H1 (cell line): Measurements from ENCODE around the gene RAD23A. TPM values are rescaled to one million over a fixed set of nuclear protein-coding genes. Genes with fewer than 3 reads are reported as not detected.

Experiments
- CTCF ChIA-PET: fragments of 300-600 bp; sonication (Branson Sonifier 250); formaldehyde crosslinking; loops from one replicate; lab custom pipeline; 2021; ENCODE audit not compliant: partially characterized antibody; lab: Charles Lee
- POLR2A ChIA-PET: fragments of 300-600 bp; sonication (Branson Sonifier 250); formaldehyde crosslinking; loops from one replicate; lab custom pipeline; 2021; ENCODE audit warnings: inconsistent platforms; ENCODE audit not compliant: partially characterized antibody; lab: Charles Lee
- DNase-seq, 2 experiments: peaks; one replicate each; pipeline versions ENCODE4 v3.0.0 to v3.0.0-alpha.2; 2010 to 2022; ENCODE audit warnings: low spot score in 2 of 2, low read depth in 1 of 2, mixed read lengths in 1 of 2
- FAIRE-seq: peaks from 2 replicates; lab custom pipeline; 2011; peaks lifted over from hg19 to GRCh38; lab: Jason Lieb, UNC
- H2AFZ ChIP-seq: 2 replicates; pipeline ENCODE4 v1.8.1; 2012; ENCODE audit warnings: low read length, inconsistent platforms
- H2AK5ac ChIP-seq: 2 replicates; pipeline ENCODE4 v1.6.1; 2013; ENCODE audit warnings: low read depth, low read length
- H2BK120ac ChIP-seq: replicated peaks from 2 replicates; pipeline ENCODE3; 2013; ENCODE audit warnings: low read depth, low read length, inconsistent platforms
- H2BK12ac ChIP-seq: 2 replicates; pipeline ENCODE4 v1.6.1; 2013; ENCODE audit warnings: low read depth, low read length
- H2BK15ac ChIP-seq: 2 replicates; pipeline ENCODE4 v1.6.1; 2013; ENCODE audit warnings: low read length
- H2BK20ac ChIP-seq: 2 replicates; pipeline ENCODE4 v1.6.1; 2013; ENCODE audit warnings: low read length
- H2BK5ac ChIP-seq: 2 replicates; pipeline ENCODE4 v1.6.1; 2013; ENCODE audit warnings: low read depth, low read length
- H3K14ac ChIP-seq: 2 replicates; pipeline ENCODE4 v1.6.1; 2013; ENCODE audit warnings: inconsistent platforms; ENCODE audit not compliant: insufficient read length
- H3K18ac ChIP-seq: 2 replicates; pipeline ENCODE4 v1.6.1; 2013; ENCODE audit warnings: low read length; ENCODE audit errors: extremely low read depth
- H3K23ac ChIP-seq: 2 replicates; pipeline ENCODE4 v1.6.1; 2013; ENCODE audit warnings: inconsistent platforms; ENCODE audit not compliant: insufficient read length
- H3K23me2 ChIP-seq: 2 replicates; pipeline ENCODE4 v1.6.1; 2013; ENCODE audit warnings: low read depth, low read length
- H3K27ac ChIP-seq: 2 replicates; pipeline ENCODE4 v1.6.1; 2011; ENCODE audit warnings: low read depth, low read length, inconsistent platforms
- H3K27me3 ChIP-seq, 4 experiments: replicated peaks in 1 of 4; 1 replicate in 1 of 4; 2 replicates in 3 of 4; pipeline versions ENCODE4 v1.6.1 to v1.8.1; 2011 to 2013; ENCODE audit warnings: low read length in 3 of 4, mild to moderate bottlenecking in 3 of 4, inconsistent platforms in 2 of 4, mixed read lengths in 2 of 4, moderate library complexity in 1 of 4; ENCODE audit not compliant: control insufficient read depth in 3 of 4, insufficient read depth in 3 of 4; ENCODE audit errors: extremely low read depth in 1 of 4
- H3K36me3 ChIP-seq, 4 experiments: 2 replicates each; pipeline versions ENCODE4 v1.6.1 to v1.8.1; 2011 to 2013; ENCODE audit warnings: mild to moderate bottlenecking in 4 of 4, low read length in 3 of 4, moderate library complexity in 2 of 4, control low read depth in 1 of 4, inconsistent platforms in 1 of 4; ENCODE audit not compliant: insufficient read depth in 4 of 4, control insufficient read depth in 2 of 4
- H3K4ac ChIP-seq: replicated peaks from 2 replicates; pipeline ENCODE3; 2013; ENCODE audit warnings: low read length, low read depth, mixed read lengths, inconsistent platforms; ENCODE audit not compliant: insufficient read length
- H3K4me1 ChIP-seq, 4 experiments: replicated peaks in 1 of 4; 1 replicate in 1 of 4; 2 replicates in 3 of 4; pipeline versions ENCODE4 v1.6.1 to v1.8.1; 2011 to 2013; ENCODE audit warnings: low read length in 3 of 4, inconsistent platforms in 2 of 4, mixed read lengths in 1 of 4; ENCODE audit not compliant: insufficient read depth in 4 of 4, control insufficient read depth in 3 of 4
- H3K4me2 ChIP-seq, 2 experiments: 2 replicates each; pipeline versions ENCODE4 v1.6.1 to v1.8.1; 2011 to 2013; ENCODE audit warnings: low read depth in 2 of 2, low read length in 2 of 2, control low read depth in 1 of 2, inconsistent platforms in 1 of 2, mild to moderate bottlenecking in 1 of 2; ENCODE audit not compliant: insufficient read depth in 1 of 2
- H3K4me3 ChIP-seq, 4 experiments: fragments of 200-600, 300-600 bp in 1 of 4; sonication (generic), shearing (Covaris generic), sonication (Bioruptor Twin) in 1 of 4; 2 replicates each; pipeline versions ENCODE4 v1.5.1 to v1.8.1; 2011 to 2016; ENCODE audit warnings: low read length in 4 of 4, low read depth in 3 of 4, control low read depth in 2 of 4, inconsistent platforms in 2 of 4, mild to moderate bottlenecking in 2 of 4, mixed read lengths in 1 of 4, moderate library complexity in 1 of 4; ENCODE audit not compliant: insufficient read depth in 2 of 4; ENCODE audit errors: extremely low read depth in 1 of 4
- H3K56ac ChIP-seq: replicated peaks from 2 replicates; pipeline ENCODE3; 2013; ENCODE audit warnings: low read depth, mild to moderate bottlenecking, mixed read lengths, low read length, inconsistent platforms; ENCODE audit not compliant: insufficient read length
- H3K79me1 ChIP-seq: 2 replicates; pipeline ENCODE4 v1.6.1; 2013; ENCODE audit warnings: low read depth, low read length, control low read depth
- H3K79me2 ChIP-seq, 2 experiments: 2 replicates each; pipeline versions ENCODE4 v1.6.1 to v1.8.1; 2012 to 2013; ENCODE audit warnings: low read length in 2 of 2, mild to moderate bottlenecking in 2 of 2, inconsistent platforms in 1 of 2; ENCODE audit not compliant: insufficient read depth in 2 of 2, control insufficient read depth in 1 of 2
- H3K9ac ChIP-seq, 4 experiments: replicated peaks in 1 of 4; 1 replicate in 1 of 4; 2 replicates in 3 of 4; pipeline versions ENCODE4 v1.6.1 to v1.8.1; 2011 to 2013; ENCODE audit warnings: low read depth in 3 of 4, low read length in 3 of 4, control low read depth in 2 of 4, mild to moderate bottlenecking in 2 of 4, moderate library complexity in 2 of 4, inconsistent platforms in 1 of 4; ENCODE audit errors: extremely low read depth in 1 of 4
- H3K9me3 ChIP-seq, 2 experiments: 2 replicates each; pipeline versions ENCODE4 v1.6.1 to v1.8.1; 2012 to 2013; ENCODE audit warnings: mild to moderate bottlenecking in 2 of 2, moderate library complexity in 2 of 2, control low read depth in 1 of 2, inconsistent platforms in 1 of 2, low read depth in 1 of 2, low read length in 1 of 2, mixed read lengths in 1 of 2; ENCODE audit not compliant: insufficient read depth in 2 of 2
- H4K20me1 ChIP-seq, 2 experiments: replicated peaks in 1 of 2; 2 replicates each; pipeline versions ENCODE3 to v1.8.1; 2011 to 2013; ENCODE audit warnings: inconsistent platforms in 2 of 2, low read length in 2 of 2, mild to moderate bottlenecking in 1 of 2; ENCODE audit not compliant: insufficient read depth in 2 of 2, control insufficient read depth in 1 of 2
- H4K5ac ChIP-seq: 2 replicates; pipeline ENCODE4 v1.6.1; 2013; ENCODE audit warnings: low read length, low read depth, mixed read lengths, inconsistent platforms; ENCODE audit not compliant: insufficient read length
- H4K8ac ChIP-seq: 2 replicates; pipeline ENCODE4 v1.8.0; 2013; ENCODE audit warnings: mild to moderate bottlenecking, moderate library complexity, low read length, inconsistent platforms; ENCODE audit not compliant: insufficient read depth; ENCODE audit errors: extremely low read depth
- H4K91ac ChIP-seq: replicated peaks from 2 replicates; pipeline ENCODE3; 2013; ENCODE audit warnings: low read length, mixed read lengths, inconsistent platforms; ENCODE audit not compliant: insufficient read length
- CREB1 ChIP-seq: IDR thresholded peaks from 2 replicates; pipeline ENCODE4 v1.6.1; 2012; ENCODE audit warnings: inconsistent platforms
- EGR1 ChIP-seq: IDR thresholded peaks from 2 replicates; pipeline ENCODE4 v1.6.1; 2011; ENCODE audit warnings: low read depth, low read length, borderline replicate concordance
- JUND ChIP-seq: IDR thresholded peaks from 2 replicates; pipeline ENCODE4 v1.6.1; 2011; ENCODE audit warnings: mild to moderate bottlenecking, improper control_type of control experiment, low read length
- KDM4A ChIP-seq: IDR thresholded peaks from one replicate; pipeline ENCODE4 v1.7.1; 2012; ENCODE audit warnings: low read depth, mild to moderate bottlenecking, moderate library complexity, low read length, inconsistent platforms; ENCODE audit not compliant: severe bottlenecking
- KDM5A ChIP-seq: fragments of 200-600 bp; IDR thresholded peaks from 2 replicates; pipeline ENCODE4 v1.7.1; 2012; ENCODE audit warnings: mild to moderate bottlenecking, low read length, inconsistent platforms, mixed read lengths
- NANOG ChIP-seq: IDR thresholded peaks from 2 replicates; pipeline ENCODE4 v1.6.1; 2011; ENCODE audit warnings: low read length, low read depth, mild to moderate bottlenecking, inconsistent platforms; ENCODE audit not compliant: insufficient read depth, poor library complexity, severe bottlenecking
- NRF1 ChIP-seq: IDR thresholded peaks from 2 replicates; pipeline ENCODE4 v1.6.1; 2011; ENCODE audit warnings: mild to moderate bottlenecking, low read depth, low read length, improper control_type of control experiment
- POU5F1 ChIP-seq: IDR thresholded peaks from 2 replicates; pipeline ENCODE4 v1.6.1; 2011; ENCODE audit warnings: low read depth, mild to moderate bottlenecking, low read length, moderate library complexity
- RXRA ChIP-seq: IDR thresholded peaks from 2 replicates; pipeline ENCODE4 v1.6.1; 2011; ENCODE audit warnings: low read depth, mild to moderate bottlenecking, low read length, moderate library complexity; ENCODE audit not compliant: insufficient read depth
- SIX5 ChIP-seq: IDR thresholded peaks from 2 replicates; pipeline ENCODE4 v1.6.1; 2011; ENCODE audit warnings: mild to moderate bottlenecking, low read depth, low read length
- SP4 ChIP-seq: IDR thresholded peaks from 2 replicates; pipeline ENCODE4 v1.6.1; 2012; ENCODE audit warnings: low read length, inconsistent platforms
- SRF ChIP-seq: IDR thresholded peaks from 2 replicates; pipeline ENCODE4 v1.6.1; 2011; ENCODE audit warnings: mild to moderate bottlenecking, low read depth, low read length, moderate library complexity
- TAF7 ChIP-seq: optimal IDR thresholded peaks from 2 replicates; pipeline ENCODE3; 2011; ENCODE audit warnings: low read depth, mild to moderate bottlenecking, inconsistent platforms, low read length, moderate library complexity, borderline replicate concordance
- WGBS, 2 experiments: shearing (Covaris generic) in 1 of 2; methylation state at CpG; one replicate each; pipeline versions ENCODE4 v1.1.6 to v1.1.7; 2013 to 2015; ENCODE audit warnings: low lambda C conversion rate in 2 of 2, mixed read lengths in 2 of 2, inconsistent platforms in 1 of 2, low coverage in 1 of 2, missing lambda C conversion rate in 1 of 2; ENCODE audit not compliant: insufficient replicate concordance in 2 of 2, insufficient coverage in 1 of 2, insufficient read length in 1 of 2; ENCODE audit errors: extremely low coverage in 1 of 2, missing lambda C conversion rate in 1 of 2; 5-methylcytosine and 5-hydroxymethylcytosine counted together
- polyA plus RNA-seq, 7 experiments: library from polyadenylated mRNA; depleted of rRNA in 3 of 7; stranded (reverse) in 5 of 7; unstranded in 2 of 7; fragments of >200 nt in 5 of 7; fragments of 200-250 nt in 2 of 7; gene quantifications; 1 replicate in 5 of 7; 2 replicates in 1 of 7; 4 replicates in 1 of 7; pipeline versions ENCODE4 v1.2.1 to v1.2.3, GENCODE V29; 2011 to 2013; ENCODE audit warnings: missing spikeins in 2 of 7, mixed read lengths in 2 of 7
- total RNA-seq: library from RNA; stranded (reverse); fragmentation: NEBNext Ultra II Directional; extraction: Animal tissue kit (Norgen Biotek cat#: 25700); gene quantifications from 2 replicates; pipeline ENCODE4 v1.2.1, GENCODE V29; 2021

The RAD23A gene
- total and polyA plus RNA-seq, 2 of the 8 experiments (the other 6 are each of a cell fraction or from before 2014, with no cell fraction given): 40.0 to 76.1 TPM

DNA sequence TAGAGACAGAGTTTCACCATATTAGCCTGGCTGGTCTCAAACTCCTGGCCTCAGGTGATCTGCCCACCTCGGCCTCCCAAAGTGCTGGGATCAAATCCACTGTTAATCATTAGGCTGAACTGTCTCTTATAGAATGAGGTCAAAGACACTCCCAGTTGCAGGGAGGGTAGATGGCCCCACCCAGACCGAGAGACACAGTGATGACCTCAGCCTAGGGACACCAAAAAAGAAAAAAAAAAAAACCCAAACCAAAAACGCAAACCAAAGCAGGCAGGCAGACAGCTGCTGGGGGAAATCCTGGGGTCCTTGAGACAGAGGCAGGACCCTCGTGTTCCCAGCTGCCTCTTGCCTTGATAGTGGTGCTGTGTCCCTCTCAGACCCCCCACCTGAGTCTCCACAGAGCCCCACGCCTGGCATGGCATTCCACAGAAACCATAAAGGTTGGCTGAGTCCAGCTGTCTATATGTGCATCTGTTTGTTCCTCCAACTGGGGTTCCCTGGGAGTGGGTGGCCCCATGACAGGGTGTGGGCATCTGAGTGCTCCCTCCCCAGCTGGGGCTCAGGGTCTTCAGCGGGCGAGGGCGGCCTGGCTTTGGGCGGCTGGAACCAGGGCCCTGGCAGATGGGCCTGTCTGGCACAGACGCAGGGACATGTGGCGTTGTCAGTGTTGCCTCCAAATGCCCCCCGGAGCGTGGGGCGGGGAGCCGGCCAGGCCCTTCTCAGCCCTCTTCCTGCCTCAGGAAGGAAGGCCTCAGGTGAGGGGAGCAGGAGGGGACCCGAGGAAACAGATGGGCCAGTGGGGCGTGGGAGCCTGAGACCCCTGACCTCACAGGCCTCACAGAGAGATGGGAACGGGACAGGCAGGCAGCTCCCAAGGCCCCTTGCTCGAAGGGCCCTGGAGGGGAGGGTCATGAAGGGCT lies 28.9 kb downstream of the RAD23A start:
- Histone ChIP-seq H3K27ac (no peak overlapping the region), H2BK15ac (no peak overlapping the region), H3K4me1 (peaks cover 0 to 2% (median 0%) of the 10 kb centered on the region in 4 experiments; a peak in 2 of 7 replicates), H4K8ac (peak overlapping the region; percentile 71; the same call in 1 of the 2 replicates), H2BK20ac (no peak overlapping the region), H3K23me2 (no peaks in the 10 kb centered on the region), H3K79me2 (no peaks in the 10 kb centered on the region), H2AK5ac (no peak overlapping the region), H4K20me1 (no peaks in the 10 kb centered on the region), H2BK5ac (no peak overlapping the region), H2BK12ac (no peak overlapping the region), H3K36me3 (no peaks in the 10 kb centered on the region), H3K4me2 (no peak overlapping the region), H4K5ac (no peak overlapping the region), H3K14ac (no peak overlapping the region), H3K18ac (no peak overlapping the region), H3K27me3 (no peaks in the 10 kb centered on the region), H3K56ac (no peak overlapping the region), H3K9me3 (no peaks in the 10 kb centered on the region), H3K4me3 (no peak overlapping the region), H3K23ac (no peak overlapping the region), H3K9ac (no peak overlapping the region), H3K79me1 (no peaks in the 10 kb centered on the region), H3K4ac (no peak overlapping the region), H2AFZ (no peak overlapping the region), H2BK120ac (no peak overlapping the region), H4K91ac (no peak overlapping the region)
- FAIRE-seq: no peak
- POLR2A ChIA-PET: no interaction called here
- no peak for DNase-seq
- CTCF ChIA-PET: interaction anchor here (0.7 to 16.3 kb wide), 9 partner anchors 8 to 318 kb away, joined by 3 to 431 read pairs (median 47); partner anchors contain the start of genes DAND5 and LYL1
- WGBS, 2 experiments: 85% methylated on average over 19 of the region's 19 CpGs; no CpG with 5 or more reads in 1 of the 2 experiments
- no peak for TF ChIP-seq TAF7
- no peak for TF ChIP-seq NANOG
- no peak for TF ChIP-seq KDM4A
- no peak for TF ChIP-seq SRF
- TF ChIP-seq SIX5: no peak
- TF ChIP-seq CREB1: no peak
- TF ChIP-seq SP4: no peak
- TF ChIP-seq POU5F1: no peak
- TF ChIP-seq RXRA: no peak
- TF ChIP-seq KDM5A: no peak
- TF ChIP-seq NRF1: no peak
- TF ChIP-seq JUND: no peak
- no peak for TF ChIP-seq EGR1
